ENCODE results near the gene SMDT1.
A peak's percentile ranks its signal among the peaks of the same experiment; 100 is the strongest.
"Not testable (repeated sequence)": the region's sequence is repeated elsewhere in the genome, so short reads cannot be mapped to it uniquely, and the experiment has no call there.

Gene SMDT1

GRCh38 chr22:42083119-42083518 lies 3.6 kb downstream of the SMDT1 start:
- Histone ChIP-seq H3K4me1 (ENCODE audit: control insufficient read depth, insufficient read depth, low read length, poor library complexity, severe bottlenecking) (peaks cover 3% of the 10 kb centered on the region), H3K36me3 (ENCODE audit: control insufficient read depth, insufficient read depth, low read length) (peaks cover 61% of the 10 kb centered on the region), H3K9me3 (ENCODE audit: control insufficient read depth, low read length) (no peaks in the 10 kb centered on the region), H3K4me3 (ENCODE audit: extremely low read depth, insufficient read depth, low read length, poor library complexity, severe bottlenecking) (no peak overlapping the region), H3K27ac (ENCODE audit: low read depth, low read length, severe bottlenecking) (no peak overlapping the region)
- WGBS, 2 experiments (ENCODE audit: insufficient coverage in 2 of 2) = 90% methylated on average over 1 of the region's 4 CpGs; no CpG with 5 or more reads in 1 of the 2 experiments

- Histone ChIP-seq H3K27ac (ENCODE audit: low read depth, low read length, severe bottlenecking) (no peak overlapping the region), H3K4me1 (ENCODE audit: control insufficient read depth, insufficient read depth, low read length, poor library complexity, severe bottlenecking) (no peaks in the 10 kb centered on the region), H3K9me3 (ENCODE audit: control insufficient read depth, low read length) (peaks cover 13% of the 10 kb centered on the region), H3K36me3 (ENCODE audit: control insufficient read depth, insufficient read depth, low read length) (peaks cover 73% of the 10 kb centered on the region), H3K4me3 (ENCODE audit: extremely low read depth, insufficient read depth, low read length, poor library complexity, severe bottlenecking) (no peak overlapping the region)
- 96 to 97% methylated on average over 8 of the region's 8 CpGs for whole genome bisulfite sequencing, 2 experiments (ENCODE audit: insufficient coverage in 2 of 2)
Measured at GRCh38 chr22:42084874-42085273, 5.4 kb downstream of the SMDT1 start.

GRCh38 chr22:42086051-42086450 lies 6.6 kb downstream of the SMDT1 start:
- peaks cover 13% of the 10 kb centered on the region for H3K9me3 ChIP-seq (ENCODE audit: control insufficient read depth, low read length)
- H3K4me3 ChIP-seq (ENCODE audit: extremely low read depth, insufficient read depth, low read length, poor library complexity, severe bottlenecking) = no peak overlapping the region
- H3K36me3 ChIP-seq (ENCODE audit: control insufficient read depth, insufficient read depth, low read length) = peaks cover 73% of the 10 kb centered on the region
- H3K4me1 ChIP-seq (ENCODE audit: control insufficient read depth, insufficient read depth, low read length, poor library complexity, severe bottlenecking) = no peaks in the 10 kb centered on the region
- 98 to 99% methylated on average over 5 to 6 of the region's 6 CpGs for WGBS, 2 experiments (ENCODE audit: insufficient coverage in 2 of 2)
- H3K27ac ChIP-seq (ENCODE audit: low read depth, low read length, severe bottlenecking) = no peak overlapping the region

GRCh38 chr22:42090596-42091454 lies 11.3 kb downstream of the SMDT1 start, which contains the start of gene NDUFA6:
TSS of gene NDUFA6 (minus strand) at chr22:42090772. CDS start at chr22:42090744, 28 bp downstream.
- Histone ChIP-seq H3K4me1 (ENCODE audit: control insufficient read depth, insufficient read depth, low read length, poor library complexity, severe bottlenecking) (no peaks in the 10 kb centered on the region), H3K27ac (ENCODE audit: low read depth, low read length, severe bottlenecking) (peak within 1 kb of the TSS; percentile 87), H3K9me3 (ENCODE audit: control insufficient read depth, low read length) (peaks cover 13% of the 10 kb centered on the region), H3K4me3 (ENCODE audit: extremely low read depth, insufficient read depth, low read length, poor library complexity, severe bottlenecking) (peak within 1 kb of the TSS; percentile 90), H3K36me3 (ENCODE audit: control insufficient read depth, insufficient read depth, low read length) (peaks cover 30% of the 10 kb centered on the region)
- 0% methylated on average over 58 to 67 of the region's 71 CpGs for WGBS, 2 experiments (ENCODE audit: insufficient coverage in 2 of 2)

GRCh38 chr22:42091455-42091782 lies 11.9 kb downstream of the SMDT1 start:
- Histone ChIP-seq H3K4me3 (ENCODE audit: extremely low read depth, insufficient read depth, low read length, poor library complexity, severe bottlenecking) (peak overlapping the region; percentile 90), H3K9me3 (ENCODE audit: control insufficient read depth, low read length) (peaks cover 13% of the 10 kb centered on the region), H3K27ac (ENCODE audit: low read depth, low read length, severe bottlenecking) (peak overlapping the region; percentile 79), H3K36me3 (ENCODE audit: control insufficient read depth, insufficient read depth, low read length) (peaks cover 24% of the 10 kb centered on the region), H3K4me1 (ENCODE audit: control insufficient read depth, insufficient read depth, low read length, poor library complexity, severe bottlenecking) (no peaks in the 10 kb centered on the region)
- 37 to 39% methylated on average over 3 to 5 of the region's 7 CpGs for WGBS, 2 experiments (ENCODE audit: insufficient coverage in 2 of 2)

- no CpG with 5 or more reads among the region's 3 CpGs for WGBS, 2 experiments (ENCODE audit: insufficient coverage in 2 of 2)
- no peaks in the 10 kb centered on the region for H3K4me1 ChIP-seq (ENCODE audit: control insufficient read depth, insufficient read depth, low read length, poor library complexity, severe bottlenecking)
- no peak overlapping the region for H3K27ac ChIP-seq (ENCODE audit: low read depth, low read length, severe bottlenecking)
- H3K36me3 ChIP-seq (ENCODE audit: control insufficient read depth, insufficient read depth, low read length) = no peaks in the 10 kb centered on the region
- H3K9me3 ChIP-seq (ENCODE audit: control insufficient read depth, low read length) = peaks cover 29% of the 10 kb centered on the region
- no peak overlapping the region for H3K4me3 ChIP-seq (ENCODE audit: extremely low read depth, insufficient read depth, low read length, poor library complexity, severe bottlenecking)
Measured at GRCh38 chr22:42101199-42101598, 21.7 kb downstream of the SMDT1 start.

- not testable (repeated sequence) for H3K4me1 ChIP-seq (ENCODE audit: control insufficient read depth, insufficient read depth, low read length, poor library complexity, severe bottlenecking); H3K27ac ChIP-seq (ENCODE audit: low read depth, low read length, severe bottlenecking); H3K36me3 ChIP-seq (ENCODE audit: control insufficient read depth, insufficient read depth, low read length); H3K4me3 ChIP-seq (ENCODE audit: extremely low read depth, insufficient read depth, low read length, poor library complexity, severe bottlenecking)
- H3K9me3 ChIP-seq (ENCODE audit: control insufficient read depth, low read length) = peaks cover 29% of the 10 kb centered on the region
- 92 to 98% methylated on average over 4 to 5 of the region's 6 CpGs for WGBS, 2 experiments (ENCODE audit: insufficient coverage in 2 of 2)
Measured at GRCh38 chr22:42104332-42104860, 24.9 kb downstream of the SMDT1 start.

GRCh38 chr22:42108848-42109247 lies 29.3 kb downstream of the SMDT1 start:
- H3K27ac ChIP-seq (ENCODE audit: low read depth, low read length, severe bottlenecking) = no peak overlapping the region
- 92 to 94% methylated on average over 17 of the region's 18 CpGs for WGBS, 2 experiments (ENCODE audit: insufficient coverage in 2 of 2)
- no peaks in the 10 kb centered on the region for H3K4me1 ChIP-seq (ENCODE audit: control insufficient read depth, insufficient read depth, low read length, poor library complexity, severe bottlenecking)

GRCh38 chr22:42111798-42112197 lies 32.3 kb downstream of the SMDT1 start:
- peaks cover 3% of the 10 kb centered on the region for H3K36me3 ChIP-seq (ENCODE audit: control insufficient read depth, insufficient read depth, low read length)
- H3K9me3 ChIP-seq (ENCODE audit: control insufficient read depth, low read length) = peaks cover 21% of the 10 kb centered on the region
- no peak overlapping the region for H3K27ac ChIP-seq (ENCODE audit: low read depth, low read length, severe bottlenecking)
- 77% methylated on average over 2 of the region's 4 CpGs; no CpG with 5 or more reads in 1 of the 2 experiments for WGBS, 2 experiments (ENCODE audit: insufficient coverage in 2 of 2)
- no peaks in the 10 kb centered on the region for H3K4me1 ChIP-seq (ENCODE audit: control insufficient read depth, insufficient read depth, low read length, poor library complexity, severe bottlenecking)
- no peak overlapping the region for H3K4me3 ChIP-seq (ENCODE audit: extremely low read depth, insufficient read depth, low read length, poor library complexity, severe bottlenecking)

More at GRCh38 chr22:42108848-42109247, 29.3 kb downstream of the SMDT1 start:
- Histone ChIP-seq H3K9me3 (ENCODE audit: control insufficient read depth, low read length) (peaks cover 20% of the 10 kb centered on the region), H3K4me3 (ENCODE audit: extremely low read depth, insufficient read depth, low read length, poor library complexity, severe bottlenecking) (no peak overlapping the region), H3K36me3 (ENCODE audit: control insufficient read depth, insufficient read depth, low read length) (no peaks in the 10 kb centered on the region)

GRCh38 chr22:42112793-42113192 lies 33.3 kb downstream of the SMDT1 start:
- H3K36me3 ChIP-seq (ENCODE audit: control insufficient read depth, insufficient read depth, low read length); H3K4me1 ChIP-seq (ENCODE audit: control insufficient read depth, insufficient read depth, low read length, poor library complexity, severe bottlenecking); H3K27ac ChIP-seq (ENCODE audit: low read depth, low read length, severe bottlenecking); H3K4me3 ChIP-seq (ENCODE audit: extremely low read depth, insufficient read depth, low read length, poor library complexity, severe bottlenecking): not testable (repeated sequence)
- peaks cover 21% of the 10 kb centered on the region for H3K9me3 ChIP-seq (ENCODE audit: control insufficient read depth, low read length)
- WGBS, 2 experiments (ENCODE audit: insufficient coverage in 2 of 2) = 40% methylated on average over 1 of the region's 4 CpGs; no CpG with 5 or more reads in 1 of the 2 experiments

GRCh38 chr22:42114721-42115120 lies 35.2 kb downstream of the SMDT1 start:
- Histone ChIP-seq H3K4me1 (ENCODE audit: control insufficient read depth, insufficient read depth, low read length, poor library complexity, severe bottlenecking) (no peaks in the 10 kb centered on the region), H3K36me3 (ENCODE audit: control insufficient read depth, insufficient read depth, low read length) (peaks cover 3% of the 10 kb centered on the region), H3K27ac (ENCODE audit: low read depth, low read length, severe bottlenecking) (no peak overlapping the region), H3K4me3 (ENCODE audit: extremely low read depth, insufficient read depth, low read length, poor library complexity, severe bottlenecking) (no peak overlapping the region), H3K9me3 (ENCODE audit: control insufficient read depth, low read length) (peaks cover 21% of the 10 kb centered on the region)
- 88 to 96% methylated on average over 3 to 7 of the region's 7 CpGs for WGBS, 2 experiments (ENCODE audit: insufficient coverage in 2 of 2)
